LNCaP clone FGC (cell line): ENCODE results near the gene GLTP.
"Not testable (repeated sequence)": the region's sequence is repeated elsewhere in the genome, so short reads cannot be mapped to it uniquely, and the experiment has no call there.

ENCODE experiments used
- DNase-seq: peaks from one replicate; pipeline ENCODE4 v3.0.0-alpha.2; 2011; ENCODE audit warnings: low read depth
- H3K4me3 ChIP-seq: 2 replicates; pipeline ENCODE4 v1.5.1; 2011; ENCODE audit warnings: mild to moderate bottlenecking, low read depth, low read length, control low read depth
- CTCF ChIP-seq: IDR thresholded peaks from 2 replicates; pipeline ENCODE4 v1.5.1; 2012; ENCODE audit warnings: mild to moderate bottlenecking; ENCODE audit not compliant: control insufficient read depth, insufficient read depth; ENCODE audit errors: extremely low read depth

GLTP gene

GRCh38 chr12:109880043-109880931 is at the start of gene GLTP:
TSS of gene GLTP (minus strand) at chr12:109880541. CDS start at chr12:109880374, 167 bp downstream.
- H3K4me3 ChIP-seq, result peak within 1 kb of the TSS; percentile 67
- peak; percentile 91 for TF ChIP-seq CTCF
- DNase-seq, result no peak

GRCh38 chr12:109929326-109929725 is 49.0 kb upstream of the GLTP start:
- not testable (repeated sequence) for DNase-seq, H3K4me3 ChIP-seq

- no peak for TF ChIP-seq CTCF
- no peak for DNase-seq
- no peak overlapping the region for H3K4me3 ChIP-seq
Measured at GRCh38 chr12:109928058-109928656, 47.8 kb upstream of the GLTP start.

GRCh38 chr12:109927622-109928021 is 47.3 kb upstream of the GLTP start:
- H3K4me3 ChIP-seq, result no peak overlapping the region
- no peak for DNase-seq
- peak; percentile 74 for TF ChIP-seq CTCF

- no peak for DNase-seq
- no peak for TF ChIP-seq CTCF
- no peak overlapping the region for H3K4me3 ChIP-seq
Measured at GRCh38 chr12:109926488-109927210, 46.3 kb upstream of the GLTP start.

- no peak overlapping the region for H3K4me3 ChIP-seq
- DNase-seq, result no peak
- no peak for TF ChIP-seq CTCF
Measured at GRCh38 chr12:109926016-109926415, 45.7 kb upstream of the GLTP start.
